HEK293 (cell line): ENCODE data around the gene ICAM2.

Experiments
- CTCF ChIA-PET: fragments of 350-600 bp; formaldehyde crosslinking; extraction: SDS; loops from one replicate; lab custom pipeline; 2021; ENCODE audit warnings: antibody characterized with exemption; lab: Yijun Ruan, JAX
- POLR2A ChIA-PET: fragments of 300-600 bp; formaldehyde crosslinking; extraction: SDS; loops from one replicate; lab custom pipeline; 2020; ENCODE audit warnings: antibody characterized with exemption, inconsistent platforms; lab: Yijun Ruan, JAX
- H3K27ac ChIP-seq: fragments of 200-500 bp; sonication (Bioruptor generic); 2 replicates; pipeline ENCODE4 v1.5.1; 2014; ENCODE audit warnings: low read depth, low read length, control low read depth, inconsistent platforms; ENCODE audit errors: extremely low read depth
- H3K36me3 ChIP-seq, 2 experiments: fragments of 200-500 bp in 1 of 2; sonication (Bioruptor generic) in 1 of 2; 1 replicate in 1 of 2; 2 replicates in 1 of 2; pipeline ENCODE4 v1.5.1; 2014 to 2017; ENCODE audit warnings: inconsistent platforms in 2 of 2, low read length in 2 of 2; ENCODE audit not compliant: control insufficient read depth in 2 of 2, insufficient read depth in 1 of 2
- H3K4me1 ChIP-seq: fragments of 200-500 bp; sonication (Bioruptor generic); 2 replicates; pipeline ENCODE4 v1.5.1; 2014; ENCODE audit warnings: mild to moderate bottlenecking, low read length, inconsistent platforms; ENCODE audit not compliant: control insufficient read depth, insufficient read depth
- H3K4me3 ChIP-seq: 2 replicates; pipeline ENCODE4 v1.5.1; 2011; ENCODE audit warnings: low read depth, mild to moderate bottlenecking, control low read depth, low read length, moderate library complexity
- H3K9me3 ChIP-seq: fragments of 200-500 bp; sonication (Bioruptor generic); 2 replicates; pipeline ENCODE4 v1.5.1; 2014; ENCODE audit warnings: low read depth, low read length, inconsistent platforms; ENCODE audit not compliant: control insufficient read depth, insufficient read depth
- KLF1 ChIP-seq: fragments of 450-650 bp; formaldehyde crosslinking; IDR thresholded peaks from 2 replicates; pipeline ENCODE4 v1.5.1; 2016; ENCODE audit warnings: missing biosample characterization, missing genetic modification characterization
- KLF10 ChIP-seq: fragments of 450-650 bp; IDR thresholded peaks from 2 replicates; pipeline ENCODE4 v1.5.1; 2018; ENCODE audit warnings: missing biosample characterization, mild to moderate bottlenecking, missing genetic modification characterization
- YY2 ChIP-seq: fragments of 450-650 bp; formaldehyde crosslinking; IDR thresholded peaks from 2 replicates; pipeline ENCODE4 v1.5.1; 2016; ENCODE audit warnings: missing biosample characterization, missing genetic modification characterization
- ZBTB20 ChIP-seq: fragments of 450-650 bp; formaldehyde crosslinking; IDR thresholded peaks from 2 replicates; pipeline ENCODE4 v1.5.1; 2016; ENCODE audit warnings: missing biosample characterization, missing genetic modification characterization
- ZBTB26 ChIP-seq: fragments of 450-650 bp; formaldehyde crosslinking; optimal IDR thresholded peaks from 2 replicates; pipeline ENCODE3; 2016; ENCODE audit warnings: missing biosample characterization, mild to moderate bottlenecking, missing genetic modification characterization
- ZEB2 ChIP-seq: fragments of 450-650 bp; formaldehyde crosslinking; IDR thresholded peaks from 2 replicates; pipeline ENCODE4 v1.5.1; 2016; ENCODE audit warnings: missing biosample characterization, missing genetic modification characterization
- ZNF169 ChIP-seq: fragments of 450-650 bp; formaldehyde crosslinking; IDR thresholded peaks from 2 replicates; pipeline ENCODE4 v1.5.1; 2016; ENCODE audit warnings: missing biosample characterization, missing genetic modification characterization
- ZNF18 ChIP-seq: fragments of 450-650 bp; formaldehyde crosslinking; IDR thresholded peaks from 2 replicates; pipeline ENCODE4 v1.5.1; 2016; ENCODE audit warnings: missing biosample characterization, missing genetic modification characterization
- ZNF2 ChIP-seq: fragments of 450-650 bp; formaldehyde crosslinking; IDR thresholded peaks from 2 replicates; pipeline ENCODE4 v1.5.1; 2016; ENCODE audit warnings: missing biosample characterization, missing genetic modification characterization
- ZNF223 ChIP-seq: fragments of 450-650 bp; formaldehyde crosslinking; IDR thresholded peaks from 2 replicates; pipeline ENCODE4 v1.5.1; 2016; ENCODE audit warnings: missing biosample characterization, missing genetic modification characterization
- ZNF266 ChIP-seq: fragments of 450-650 bp; formaldehyde crosslinking; IDR thresholded peaks from 2 replicates; pipeline ENCODE4 v1.5.1; 2016; ENCODE audit warnings: missing biosample characterization, missing genetic modification characterization, low read depth
- ZNF324 ChIP-seq: fragments of 450-650 bp; formaldehyde crosslinking; IDR thresholded peaks from 2 replicates; pipeline ENCODE4 v1.5.1; 2016; ENCODE audit warnings: missing biosample characterization, missing genetic modification characterization
- ZNF335 ChIP-seq: fragments of 450-650 bp; formaldehyde crosslinking; conservative IDR thresholded peaks from 2 replicates; pipeline ENCODE4 v1.5.1; 2016; ENCODE audit warnings: missing biosample characterization, missing genetic modification characterization
- ZNF37A ChIP-seq: fragments of 450-650 bp; IDR thresholded peaks from 2 replicates; pipeline ENCODE4 v1.5.1; 2018; ENCODE audit warnings: missing biosample characterization, missing genetic modification characterization
- ZNF394 ChIP-seq: fragments of 450-650 bp; formaldehyde crosslinking; IDR thresholded peaks from 2 replicates; pipeline ENCODE4 v1.5.1; 2016; ENCODE audit warnings: missing biosample characterization, missing genetic modification characterization, mild to moderate bottlenecking, moderate library complexity, borderline replicate concordance
- ZNF518A ChIP-seq: fragments of 450-650 bp; formaldehyde crosslinking; conservative IDR thresholded peaks from 2 replicates; pipeline ENCODE4 v1.5.1; 2016; ENCODE audit warnings: low read depth, missing biosample characterization, missing genetic modification characterization
- ZNF561 ChIP-seq: fragments of 450-650 bp; IDR thresholded peaks from 2 replicates; pipeline ENCODE4 v1.5.1; 2018; ENCODE audit warnings: missing biosample characterization, missing genetic modification characterization, borderline replicate concordance
- ZNF580 ChIP-seq: fragments of 450-650 bp; formaldehyde crosslinking; IDR thresholded peaks from 2 replicates; pipeline ENCODE4 v1.5.1; 2016; ENCODE audit warnings: missing biosample characterization, missing genetic modification characterization
- ZNF596 ChIP-seq: fragments of 450-650 bp; IDR thresholded peaks from 2 replicates; pipeline ENCODE4 v1.5.0; 2018; ENCODE audit warnings: missing biosample characterization, mild to moderate bottlenecking, missing genetic modification characterization, moderate library complexity

ICAM2 gene

GRCh38 chr17:64057701-64058263, 37.3 kb upstream of the ICAM2 start:
- Histone ChIP-seq H3K27ac (no peak overlapping the region), H3K4me3 (no peak overlapping the region), H3K36me3 (peaks cover 0 to 44% of the 10 kb centered on the region in 2 experiments; a peak in 2 of 3 replicates), H3K9me3 (no peaks in the 10 kb centered on the region), H3K4me1 (no peaks in the 10 kb centered on the region)
- TF ChIP-seq ZNF18: no peak
- TF ChIP-seq ZNF223 (tag by site-specific recombination): no peak
- TF ChIP-seq ZNF518A (tag by site-specific recombination): no peak
- TF ChIP-seq ZBTB20 (tag by site-specific recombination): no peak
- TF ChIP-seq ZNF266: no peak
- TF ChIP-seq ZNF335 (tag by site-specific recombination): no peak
- no peak for TF ChIP-seq ZNF2
- no peak for TF ChIP-seq ZEB2 (tag by site-specific recombination)
- TF ChIP-seq ZBTB26 (tag by site-specific recombination): no peak
- no peak for TF ChIP-seq ZNF37A (tag by site-specific recombination)
- no peak for TF ChIP-seq YY2 (tag by site-specific recombination)
- TF ChIP-seq ZNF169 (tag by site-specific recombination): no peak
- ChIA-PET POLR2A (interaction anchor here (0.7 to 1.5 kb wide), 2 partner anchors 88 to 134 kb away, joined by 3 to 4 read pairs; no protein-coding TSS in a partner anchor), CTCF (interaction anchor here (1.0 to 2.6 kb wide), 3 partner anchors 32 to 76 kb away, joined by 3 to 14 read pairs (median 3); no protein-coding TSS in a partner anchor)

GRCh38 chr17:64056269-64057005, 36.0 kb upstream of the ICAM2 start:
- TF ChIP-seq KLF10 (no peak), ZNF324 (tag by site-specific recombination) (no peak), ZNF394 (tag by site-specific recombination) (no peak), KLF1 (tag by site-specific recombination) (no peak), ZNF596 (no peak), ZNF580 (tag by site-specific recombination) (no peak), ZNF561 (tag by site-specific recombination) (no peak)
- TF ChIP-seq, all 188 proteins: peak for 0
- POLR2A ChIA-PET: interaction anchor here (1.5 kb wide), 1 partner anchor 89 kb away, joined by 4 read pairs; no protein-coding TSS in a partner anchor
- Histone ChIP-seq H3K4me3 (no peak overlapping the region), H3K4me1 (no peaks in the 10 kb centered on the region), H3K9me3 (no peaks in the 10 kb centered on the region), H3K27ac (no peak overlapping the region), H3K36me3 (peaks cover 0 to 48% of the 10 kb centered on the region in 2 experiments; a peak in 2 of 3 replicates)
- CTCF ChIA-PET: interaction anchor here (0.6 to 3.4 kb wide), 4 partner anchors 27 to 77 kb away, joined by 4 to 19 read pairs (median 14); no protein-coding TSS in a partner anchor
